VCaP (cell line): Measurements from ENCODE around the gene TTC14.
"Not testable (repeated sequence)": the region's sequence is repeated elsewhere in the genome, so short reads cannot be mapped to it uniquely, and the experiment has no call there.

Experiments
- H3K27ac ChIP-seq: fragments of 450-650 bp; 2 replicates; pipeline ENCODE4 v1.5.1; 2017
- TF ChIP-seq, protein P1 (sequence below): fragments of 450-650 bp; conservative IDR thresholded peaks from 2 replicates; pipeline ENCODE4 v1.5.1; 2017; ENCODE audit warnings: mild to moderate bottlenecking, moderate library complexity

TTC14 gene

GRCh38 chr3:180617049-180617448 lies 15.1 kb downstream of the TTC14 start:
- no peak overlapping the region for H3K27ac ChIP-seq
- TF ChIP-seq, protein P1, sequence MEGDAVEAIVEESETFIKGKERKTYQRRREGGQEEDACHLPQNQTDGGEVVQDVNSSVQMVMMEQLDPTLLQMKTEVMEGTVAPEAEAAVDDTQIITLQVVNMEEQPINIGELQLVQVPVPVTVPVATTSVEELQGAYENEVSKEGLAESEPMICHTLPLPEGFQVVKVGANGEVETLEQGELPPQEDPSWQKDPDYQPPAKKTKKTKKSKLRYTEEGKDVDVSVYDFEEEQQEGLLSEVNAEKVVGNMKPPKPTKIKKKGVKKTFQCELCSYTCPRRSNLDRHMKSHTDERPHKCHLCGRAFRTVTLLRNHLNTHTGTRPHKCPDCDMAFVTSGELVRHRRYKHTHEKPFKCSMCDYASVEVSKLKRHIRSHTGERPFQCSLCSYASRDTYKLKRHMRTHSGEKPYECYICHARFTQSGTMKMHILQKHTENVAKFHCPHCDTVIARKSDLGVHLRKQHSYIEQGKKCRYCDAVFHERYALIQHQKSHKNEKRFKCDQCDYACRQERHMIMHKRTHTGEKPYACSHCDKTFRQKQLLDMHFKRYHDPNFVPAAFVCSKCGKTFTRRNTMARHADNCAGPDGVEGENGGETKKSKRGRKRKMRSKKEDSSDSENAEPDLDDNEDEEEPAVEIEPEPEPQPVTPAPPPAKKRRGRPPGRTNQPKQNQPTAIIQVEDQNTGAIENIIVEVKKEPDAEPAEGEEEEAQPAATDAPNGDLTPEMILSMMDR = no peak

GRCh38 chr3:180618563-180618962 lies 16.6 kb downstream of the TTC14 start:
- H3K27ac ChIP-seq = not testable (repeated sequence)

DNA sequence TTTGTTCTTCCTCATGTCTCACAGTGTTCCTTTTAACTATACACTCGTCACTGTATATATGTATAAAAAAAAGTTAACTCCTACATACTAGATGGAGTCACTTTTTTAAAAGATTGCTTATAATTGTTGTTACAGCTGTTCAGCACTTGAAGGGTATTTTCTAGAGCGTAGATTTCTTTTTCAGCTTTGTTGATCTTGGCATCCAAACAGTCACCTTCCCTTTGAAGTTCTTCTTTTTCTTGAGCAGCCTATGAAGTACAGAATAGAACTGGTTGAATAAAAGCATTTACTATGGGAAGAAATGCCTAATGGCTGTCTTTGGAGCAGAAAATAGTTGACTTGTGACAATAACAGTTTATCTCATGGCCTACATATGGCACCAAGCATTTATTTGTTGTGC lies 17.8 kb downstream of the TTC14 start:
- TF ChIP-seq, protein P1 = no peak
- no peak overlapping the region for H3K27ac ChIP-seq

GRCh38 chr3:180624714-180625113 lies 22.8 kb downstream of the TTC14 start:
- TF ChIP-seq, protein P1 = no peak
- H3K27ac ChIP-seq = no peak overlapping the region

- no peak overlapping the region for H3K27ac ChIP-seq
- TF ChIP-seq, protein P1 = no peak
Observed at GRCh38 chr3:180626844-180627243, 24.9 kb downstream of the TTC14 start.

GRCh38 chr3:180630371-180630770 lies 28.4 kb downstream of the TTC14 start:
- no peak overlapping the region for H3K27ac ChIP-seq
- TF ChIP-seq, protein P1 = no peak

DNA sequence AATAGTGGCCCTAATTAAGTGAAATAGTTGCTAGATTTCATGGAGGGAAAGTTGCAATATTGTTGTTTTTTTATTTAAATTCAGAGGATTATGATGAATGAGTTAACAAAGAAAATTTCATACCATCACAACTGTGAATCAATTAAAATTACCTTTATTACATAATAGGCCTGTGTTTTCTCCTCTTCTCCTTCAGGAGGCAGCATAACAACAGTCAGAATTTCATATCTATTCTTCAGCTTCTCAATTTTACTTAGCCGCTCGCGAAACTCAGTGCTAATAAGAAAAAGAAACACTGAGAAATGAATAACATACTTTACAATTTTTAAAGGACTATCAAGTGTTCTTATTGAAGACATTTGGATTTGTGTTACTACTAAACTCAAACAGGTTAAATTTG lies 29.4 kb downstream of the TTC14 start:
- TF ChIP-seq, protein P1 = no peak
- no peak overlapping the region for H3K27ac ChIP-seq

GRCh38 chr3:180633722-180634121 lies 31.8 kb downstream of the TTC14 start:
- H3K27ac ChIP-seq = no peak overlapping the region
- TF ChIP-seq, protein P1 = no peak
